WI38 (cell line): Measurements from ENCODE around the gene GFRA4.

ENCODE experiments used
- H3K4me3 ChIP-seq: 2 replicates; pipeline ENCODE4 v1.5.1; 2011; ENCODE audit warnings: low read depth, mild to moderate bottlenecking, control low read depth, low read length
- TF ChIP-seq, protein P1 (sequence below): IDR thresholded peaks from 2 replicates; pipeline ENCODE4 v1.5.1; 2012; ENCODE audit warnings: low read depth, mild to moderate bottlenecking, control low read depth, low read length

The GFRA4 gene

DNA sequence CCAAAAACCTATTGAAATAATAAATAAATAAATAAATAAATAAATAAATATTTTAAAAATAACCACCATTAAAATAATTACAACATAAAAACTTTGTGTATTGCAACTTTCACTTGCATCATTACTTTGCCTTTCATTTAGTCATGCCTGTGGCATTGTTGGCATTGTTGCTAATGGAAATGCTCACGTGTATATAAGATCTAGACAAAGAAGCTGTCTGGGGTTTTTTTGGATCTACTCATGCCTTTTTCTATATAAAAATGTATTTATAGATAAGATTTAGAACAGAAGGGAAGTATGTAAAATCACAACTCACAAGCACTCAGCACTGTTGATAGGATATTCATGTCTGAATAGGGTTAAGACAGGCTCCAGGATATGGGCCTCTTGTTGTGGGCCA lies 27.9 kb downstream of the GFRA4 start:
- H3K4me3 ChIP-seq, result no peak overlapping the region
- TF ChIP-seq, protein P1, sequence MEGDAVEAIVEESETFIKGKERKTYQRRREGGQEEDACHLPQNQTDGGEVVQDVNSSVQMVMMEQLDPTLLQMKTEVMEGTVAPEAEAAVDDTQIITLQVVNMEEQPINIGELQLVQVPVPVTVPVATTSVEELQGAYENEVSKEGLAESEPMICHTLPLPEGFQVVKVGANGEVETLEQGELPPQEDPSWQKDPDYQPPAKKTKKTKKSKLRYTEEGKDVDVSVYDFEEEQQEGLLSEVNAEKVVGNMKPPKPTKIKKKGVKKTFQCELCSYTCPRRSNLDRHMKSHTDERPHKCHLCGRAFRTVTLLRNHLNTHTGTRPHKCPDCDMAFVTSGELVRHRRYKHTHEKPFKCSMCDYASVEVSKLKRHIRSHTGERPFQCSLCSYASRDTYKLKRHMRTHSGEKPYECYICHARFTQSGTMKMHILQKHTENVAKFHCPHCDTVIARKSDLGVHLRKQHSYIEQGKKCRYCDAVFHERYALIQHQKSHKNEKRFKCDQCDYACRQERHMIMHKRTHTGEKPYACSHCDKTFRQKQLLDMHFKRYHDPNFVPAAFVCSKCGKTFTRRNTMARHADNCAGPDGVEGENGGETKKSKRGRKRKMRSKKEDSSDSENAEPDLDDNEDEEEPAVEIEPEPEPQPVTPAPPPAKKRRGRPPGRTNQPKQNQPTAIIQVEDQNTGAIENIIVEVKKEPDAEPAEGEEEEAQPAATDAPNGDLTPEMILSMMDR, result no peak

DNA sequence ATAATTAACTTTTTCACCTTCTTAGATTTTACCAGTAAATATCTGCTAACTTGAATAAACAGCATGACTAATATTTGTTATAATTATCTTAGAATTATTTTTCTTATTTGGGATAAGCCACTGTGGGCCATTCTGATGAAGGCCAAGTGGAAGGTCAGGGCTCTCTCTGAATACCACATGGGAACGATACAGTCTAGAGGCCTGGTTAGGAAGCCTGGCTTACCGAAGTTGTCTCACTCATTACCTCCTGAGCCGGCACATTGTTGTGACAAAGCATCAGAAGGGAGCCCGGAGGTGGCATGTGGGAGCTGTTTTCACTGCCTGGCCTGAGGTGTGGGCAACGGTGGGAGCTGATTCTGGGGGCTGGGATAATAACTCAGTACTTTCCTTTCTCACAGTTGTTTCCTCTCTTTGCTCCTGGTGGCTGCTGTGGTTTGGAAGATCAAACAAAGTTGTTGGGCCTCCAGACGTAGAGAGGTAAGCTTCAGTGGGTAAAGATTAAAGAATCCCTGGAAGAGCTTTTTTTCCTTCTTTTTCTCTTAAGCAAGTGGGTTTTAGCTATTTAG lies 29.2 kb downstream of the GFRA4 start:
- TF ChIP-seq, protein P1, result no peak

DNA sequence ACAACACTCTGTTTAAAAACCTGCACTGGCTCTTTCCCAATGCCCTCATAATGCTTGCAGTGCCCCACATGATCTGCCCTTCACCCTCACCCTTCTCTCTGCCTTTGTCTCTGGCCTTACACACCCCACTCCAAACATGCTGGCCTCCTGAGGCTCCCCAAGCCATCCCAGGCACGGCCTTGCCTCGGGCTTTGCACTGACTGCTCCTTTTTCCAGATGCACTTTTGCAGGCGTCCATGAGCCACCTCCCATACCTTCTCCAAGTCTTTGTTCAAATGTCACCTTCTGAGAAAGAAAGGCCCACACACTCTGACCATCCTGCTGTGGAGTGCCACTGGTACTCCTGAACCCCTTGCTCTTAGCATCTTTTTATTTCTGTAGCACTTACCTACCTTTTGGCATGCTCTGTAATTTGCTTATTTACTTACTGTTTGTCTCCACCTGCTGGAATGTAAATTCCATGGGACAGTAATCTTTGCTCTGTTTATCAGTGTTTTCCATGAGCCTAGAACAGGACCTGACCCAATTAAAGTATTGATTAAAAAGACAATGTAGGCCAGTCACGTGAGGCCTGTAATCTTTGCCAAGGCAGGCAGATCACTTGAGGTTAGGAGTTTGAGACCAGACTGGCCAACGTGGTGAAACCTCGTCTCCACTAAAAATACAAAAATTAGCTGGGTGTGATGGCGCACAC lies 30.7 kb downstream of the GFRA4 start:
- no peak overlapping the region for H3K4me3 ChIP-seq
- TF ChIP-seq, protein P1, result no peak

More for the DNA sequence above, 29.2 kb downstream of the GFRA4 start:
- H3K4me3 ChIP-seq, result no peak overlapping the region

DNA sequence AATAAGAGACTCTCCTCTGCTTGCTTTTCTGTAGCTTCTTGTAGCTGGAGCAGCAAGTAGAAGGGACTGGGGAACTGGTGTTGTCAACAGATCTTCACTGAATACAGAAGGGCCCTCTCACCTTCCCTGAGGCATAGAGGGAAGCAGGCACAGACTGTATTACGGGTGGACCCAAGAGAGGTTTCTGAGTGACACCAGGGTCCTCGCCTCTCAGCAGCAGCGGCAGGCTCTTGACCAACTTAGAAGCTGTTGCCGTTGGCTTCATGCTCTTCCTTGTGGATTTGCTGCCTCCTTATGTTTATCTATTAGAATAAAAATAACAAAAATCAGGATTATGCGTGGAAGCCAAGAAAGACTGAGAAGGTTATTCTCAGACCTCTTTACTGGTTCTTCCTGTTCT lies 31.7 kb downstream of the GFRA4 start:
- TF ChIP-seq, protein P1, result no peak
- no peak overlapping the region for H3K4me3 ChIP-seq

DNA sequence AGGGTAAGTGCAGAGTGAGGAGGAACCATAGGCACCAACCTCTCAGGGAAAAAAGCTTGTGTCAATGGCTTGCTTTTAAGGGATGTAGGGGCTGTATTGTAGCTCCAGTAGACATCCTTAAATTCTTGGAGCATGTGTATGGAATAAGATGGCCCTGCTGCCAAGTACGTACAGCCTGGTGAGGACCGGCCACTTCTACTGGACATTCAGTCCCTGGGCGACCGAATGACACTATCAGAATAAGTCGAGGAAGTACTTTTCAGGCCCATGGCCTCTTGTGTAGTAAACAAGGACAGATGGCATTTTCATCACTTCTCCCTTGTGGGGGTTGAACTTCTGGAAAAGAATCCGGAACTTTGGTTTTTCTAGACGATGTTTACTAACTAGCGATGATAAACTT lies 32.8 kb downstream of the GFRA4 start:
- TF ChIP-seq, protein P1, result no peak

DNA sequence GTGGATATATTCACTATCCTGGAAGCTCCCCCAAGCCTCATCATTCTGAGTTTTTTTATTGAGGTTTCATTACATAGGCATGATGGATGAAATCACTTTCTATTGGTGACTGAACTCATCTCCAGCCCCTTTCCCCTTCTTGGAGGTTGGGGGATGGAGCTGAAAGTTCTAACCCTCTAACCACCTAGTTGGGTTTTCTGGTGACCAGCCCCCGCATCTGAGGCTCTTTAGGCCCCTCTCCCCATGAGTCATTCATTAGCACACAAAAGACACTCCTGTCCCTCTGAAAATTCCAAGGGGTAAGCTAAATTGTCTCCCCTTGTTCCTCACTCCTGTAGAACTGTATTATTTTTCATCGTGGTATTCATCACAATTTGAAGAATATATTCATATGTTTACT lies 33.3 kb downstream of the GFRA4 start:
- H3K4me3 ChIP-seq, result no peak overlapping the region
- TF ChIP-seq, protein P1, result no peak

More for the DNA sequence above, 32.8 kb downstream of the GFRA4 start:
- H3K4me3 ChIP-seq, result no peak overlapping the region

DNA sequence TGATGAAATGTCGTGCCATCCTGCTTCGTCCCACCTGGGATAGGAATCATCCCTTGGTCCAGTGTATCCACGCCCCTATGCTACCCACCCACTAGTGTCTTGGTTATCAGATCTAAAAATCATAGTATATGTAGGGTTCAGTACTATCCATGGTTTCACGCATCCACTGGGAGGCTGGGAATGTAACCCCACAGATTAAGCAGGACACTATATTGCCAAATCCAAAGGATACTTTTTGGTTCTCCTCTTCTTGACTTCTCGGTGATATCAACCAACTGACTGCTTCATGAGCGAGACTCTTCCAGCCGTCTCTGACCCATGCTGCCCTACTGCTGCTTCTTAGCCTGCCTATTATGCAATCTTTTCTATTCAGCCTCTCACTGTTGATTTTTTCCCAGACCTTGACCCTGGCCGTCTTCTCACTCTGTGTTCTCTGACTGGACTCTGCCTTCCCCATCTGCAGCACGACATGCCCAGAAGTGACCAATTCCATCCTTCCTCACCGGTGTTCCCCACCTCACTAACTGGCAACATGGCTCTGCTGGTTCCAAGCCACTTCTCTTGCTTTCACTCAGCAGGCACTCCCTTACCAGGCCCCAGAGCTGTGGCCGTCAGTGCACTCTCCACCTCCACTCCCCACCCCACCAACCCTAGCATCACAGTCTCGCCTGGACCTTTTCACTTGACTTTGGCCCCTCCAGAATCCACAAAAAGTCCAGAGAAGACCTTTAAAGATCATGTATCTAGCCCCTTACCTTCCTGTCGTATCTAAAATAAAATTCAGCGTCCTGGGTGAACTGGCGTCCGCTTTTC lies 34.5 kb downstream of the GFRA4 start:
- TF ChIP-seq, protein P1, result no peak
- H3K4me3 ChIP-seq, result no peak overlapping the region
